GM18909 (cell line): ENCODE results near the gene KLHL1.
"Not testable (repeated sequence)": the region's sequence is repeated elsewhere in the genome, so short reads cannot be mapped to it uniquely, and the experiment has no call there.

Experiments used
- ATAC-seq: cut with Tn5 transposase; IDR thresholded peaks from one replicate; pipeline ENCODE4 v1.9.1; 2021; ENCODE audit warnings: mild to moderate bottlenecking; ENCODE audit not compliant: unreplicated experiment, poor library complexity

The KLHL1 gene

DNA sequence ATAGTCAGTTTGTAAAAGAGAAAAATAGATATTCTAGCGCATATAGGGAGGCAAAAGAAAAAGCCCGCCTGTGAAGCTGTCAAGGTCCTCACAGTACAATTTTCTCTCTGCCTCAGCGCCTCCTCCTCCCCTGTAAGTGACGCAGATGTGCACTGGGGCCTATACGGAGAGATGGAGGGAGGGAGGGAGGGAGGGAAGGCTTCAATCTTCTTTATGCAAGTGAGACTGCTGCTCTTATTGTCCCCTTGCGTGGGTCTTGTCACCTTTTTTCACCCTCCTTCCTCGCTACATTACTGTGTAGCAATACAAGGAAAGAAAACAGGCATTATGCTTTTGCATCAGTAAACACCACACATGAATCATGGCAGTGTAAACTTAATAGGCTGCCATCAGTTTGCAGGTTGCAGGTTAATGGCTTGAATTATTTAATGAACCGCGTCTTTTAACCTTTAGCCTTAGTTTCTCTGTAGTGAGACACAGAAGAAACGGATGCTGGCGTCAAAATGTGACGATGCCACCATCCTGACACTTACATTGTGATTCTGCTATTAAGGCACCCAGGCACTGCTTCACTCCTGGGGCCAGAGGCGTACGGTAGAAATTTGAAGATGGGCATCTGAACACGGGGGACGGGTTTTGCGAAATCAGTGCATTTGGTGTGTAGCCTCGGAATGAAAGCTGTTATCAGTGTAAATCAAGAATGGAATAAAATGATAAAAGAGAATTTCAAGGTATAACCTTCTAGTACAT is at the start of gene KLHL1:
Gene KLHL1 (minus strand): TSS at position 97 of the 750 bp plus-strand sequence. CDS start 753 bp downstream, outside the sequence.
- no peak for ATAC-seq

DNA sequence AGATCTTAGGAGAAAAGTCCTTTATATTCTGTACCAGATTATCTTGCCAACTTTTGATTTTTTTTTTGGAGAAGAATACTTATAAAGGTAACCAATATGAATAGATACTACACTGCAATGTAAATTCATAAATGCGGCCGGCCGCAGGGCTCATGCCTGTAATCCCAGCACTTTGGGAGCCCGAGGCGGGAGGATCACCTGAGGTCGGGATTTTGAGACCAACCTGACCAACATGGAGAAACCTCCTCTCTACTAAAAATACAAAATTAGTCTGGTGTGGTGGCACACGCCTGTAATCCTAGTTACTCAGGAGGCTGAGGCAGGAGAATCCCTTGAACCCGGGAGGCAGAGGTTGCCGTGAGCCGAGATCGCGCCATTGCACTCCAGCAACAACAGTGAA is 34.4 kb upstream of the KLHL1 start:
- not testable (repeated sequence) for ATAC-seq

DNA sequence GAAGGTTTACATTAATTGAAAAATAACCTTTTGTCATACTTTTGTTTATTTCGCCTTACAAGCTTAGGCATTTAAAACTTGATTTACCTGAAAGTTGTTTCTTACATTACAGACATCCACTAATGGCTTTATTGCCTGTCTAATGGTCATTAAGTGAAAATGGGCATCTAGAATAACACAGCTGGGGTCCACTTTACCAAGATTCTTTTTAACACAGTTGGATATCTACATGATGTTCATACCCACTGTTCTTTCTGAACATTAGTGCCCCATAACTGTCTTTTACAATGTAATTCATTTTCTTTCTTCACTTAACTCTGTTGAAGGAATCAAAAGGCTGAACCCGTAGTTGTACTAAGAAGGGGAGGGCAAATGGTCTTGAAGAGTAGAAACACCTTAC is 19.8 kb upstream of the KLHL1 start:
- no peak for ATAC-seq

DNA sequence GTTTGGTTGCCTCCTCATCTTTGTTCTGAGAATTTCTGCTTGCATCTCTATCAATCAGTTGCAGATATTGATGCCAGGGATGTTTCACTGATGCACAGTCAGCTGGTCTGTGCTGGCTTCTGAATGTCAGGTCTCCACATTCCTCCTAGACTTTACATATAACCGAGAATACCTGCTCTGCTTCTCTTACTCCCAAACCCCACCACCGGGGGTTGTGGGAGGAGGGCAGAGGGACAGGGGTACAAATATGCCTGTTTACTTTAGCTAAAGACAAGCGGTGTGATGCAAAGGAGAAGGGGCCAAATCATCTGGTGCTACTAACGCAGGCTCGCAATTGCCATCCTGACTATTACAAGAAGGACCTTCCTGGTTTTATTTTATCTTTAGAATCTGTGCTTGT is 17.4 kb upstream of the KLHL1 start:
- ATAC-seq: no peak

GRCh38 chr13:70117338-70117905 is 9.2 kb upstream of the KLHL1 start:
- no peak for ATAC-seq

DNA sequence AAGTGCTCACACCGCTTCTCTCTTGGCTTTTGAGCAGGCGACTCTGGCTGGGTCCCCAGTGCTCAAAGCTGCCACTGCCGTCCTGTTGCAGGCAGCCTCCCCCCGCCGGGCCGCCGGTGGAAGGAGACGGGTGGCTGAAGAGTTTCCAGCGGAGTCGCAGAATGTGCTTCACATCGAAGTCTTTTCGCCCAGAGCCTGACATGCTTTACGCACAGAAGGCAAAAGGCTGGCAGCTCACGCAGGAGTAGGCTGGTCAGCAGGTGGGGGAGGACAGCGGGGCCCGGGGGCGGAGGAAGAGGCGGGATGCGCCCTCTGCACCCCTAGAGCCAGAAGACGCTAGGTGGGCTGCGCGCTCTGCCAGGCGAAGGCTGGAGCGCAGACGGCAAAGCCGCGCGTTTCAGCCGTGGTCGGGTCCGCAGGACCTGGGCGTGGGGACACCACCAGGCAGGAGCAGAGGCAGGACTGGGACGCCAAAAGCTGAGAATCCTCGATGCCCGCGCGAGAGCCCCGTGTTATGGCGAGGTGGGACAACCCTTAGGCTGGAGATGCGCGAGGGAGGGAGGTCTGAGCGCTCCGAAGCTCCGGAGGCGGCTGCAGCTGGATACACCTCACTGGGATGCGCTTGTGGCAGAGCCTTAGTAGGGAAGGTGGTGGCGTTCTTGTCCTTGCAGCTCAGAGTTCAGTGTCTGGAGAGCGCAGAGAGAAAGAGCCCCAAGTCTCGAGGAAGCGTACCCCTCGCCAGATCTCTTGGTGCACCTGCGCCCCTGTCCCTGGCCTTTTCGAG is 562 bp downstream of the KLHL1 start, which contains the start of gene ATXN8OS:
Gene ATXN8OS (plus strand): TSS at position 329 of the 784 bp plus-strand sequence.
- no peak for ATAC-seq

- no peak for ATAC-seq
Observed at GRCh38 chr13:70107125-70107497, 1.1 kb downstream of the KLHL1 start.

DNA sequence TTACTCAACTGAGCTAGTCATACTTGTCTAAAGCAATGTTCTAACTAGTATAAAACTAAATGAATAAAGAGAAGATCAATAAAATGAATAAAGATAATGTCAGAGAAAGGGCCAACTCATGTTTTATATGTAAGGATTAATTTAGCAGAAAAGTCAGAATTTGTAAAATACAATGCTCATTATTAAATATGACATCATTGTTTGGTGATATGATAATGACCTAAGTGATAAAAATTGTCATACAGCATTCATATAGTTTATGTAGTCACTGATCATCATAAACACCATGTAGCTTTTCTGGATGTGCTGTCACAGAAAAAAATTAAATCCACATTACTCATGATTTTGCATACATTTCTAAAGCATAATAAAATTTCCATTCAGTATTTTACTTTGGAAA is 3.8 kb downstream of the KLHL1 start:
- ATAC-seq: no peak

GRCh38 chr13:70098669-70099068 is 9.6 kb downstream of the KLHL1 start:
- no peak for ATAC-seq

DNA sequence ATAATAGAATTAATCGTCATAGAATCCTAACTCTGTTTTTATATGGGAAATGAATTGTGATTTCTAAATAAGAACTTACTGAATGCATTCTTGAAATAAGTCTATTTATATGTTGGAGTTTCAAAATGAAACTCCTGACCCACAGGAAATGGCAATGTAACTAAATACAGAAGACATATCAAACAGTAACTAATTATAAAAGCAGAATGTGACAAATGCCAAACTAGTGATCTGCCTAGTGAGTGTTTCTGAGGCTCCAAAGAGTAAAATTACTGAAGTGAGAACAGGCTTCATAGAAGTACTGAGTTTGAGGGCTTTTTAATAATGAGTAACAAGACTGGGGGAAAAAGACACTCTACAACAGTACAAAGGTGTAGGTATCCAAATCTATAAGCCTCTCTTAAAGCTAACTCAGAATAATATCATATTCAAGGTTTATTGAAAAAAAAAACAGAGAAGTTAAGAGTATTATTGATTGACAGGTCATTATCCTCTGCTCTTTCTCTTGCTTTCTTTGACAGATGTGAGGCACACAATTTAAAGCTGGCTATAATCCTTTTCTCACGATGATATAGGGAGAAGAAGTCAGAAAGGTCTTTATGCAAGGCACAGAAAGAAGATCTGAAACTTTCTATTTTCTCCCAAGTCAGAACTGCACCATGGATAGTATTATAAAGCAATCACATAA is 18.1 kb downstream of the KLHL1 start:
- peak; percentile 70 for ATAC-seq

- ATAC-seq: no peak
Observed at GRCh38 chr13:70088926-70089325, 19.3 kb downstream of the KLHL1 start.

DNA sequence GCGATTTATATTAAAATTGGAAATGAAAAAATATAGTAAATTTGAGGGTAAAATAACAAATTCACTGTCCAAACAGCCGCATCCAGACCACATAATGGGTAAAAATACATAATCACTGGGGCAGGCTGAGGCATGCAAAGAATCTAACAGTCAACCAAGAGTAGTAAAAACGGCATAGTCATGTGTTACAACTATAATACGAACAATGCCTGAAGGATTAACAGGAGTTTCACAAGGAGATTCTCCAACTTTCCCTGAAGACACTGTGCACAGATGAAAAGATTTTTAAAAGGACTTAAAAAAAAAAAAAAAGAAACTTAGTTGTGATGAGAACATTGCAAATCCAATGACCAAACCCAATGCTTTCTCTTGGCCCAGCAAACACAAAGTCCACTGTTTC is 21.0 kb downstream of the KLHL1 start:
- no peak for ATAC-seq

- no peak for ATAC-seq
Observed at GRCh38 chr13:70080012-70080411, 28.2 kb downstream of the KLHL1 start.

DNA sequence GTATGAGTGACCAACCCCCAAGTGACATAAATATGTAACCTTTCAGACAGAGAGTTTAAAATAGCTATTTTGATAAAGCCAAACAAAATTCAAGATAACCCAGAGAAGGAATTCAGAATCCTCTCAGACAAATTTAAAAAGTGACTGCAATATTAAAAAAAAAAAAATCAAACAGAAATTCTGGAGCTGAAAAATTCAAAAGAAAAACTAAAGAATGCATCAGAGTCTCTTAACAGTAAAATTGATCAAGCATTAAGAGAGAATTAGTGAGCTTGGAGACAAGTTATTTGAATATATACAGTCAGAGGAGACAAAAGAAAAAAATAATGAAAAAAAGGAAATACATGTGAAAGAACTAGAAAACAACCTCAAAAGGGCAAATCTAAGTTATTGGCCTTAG is 53.7 kb downstream of the KLHL1 start:
- no peak for ATAC-seq

GRCh38 chr13:70051531-70051930 is 56.7 kb downstream of the KLHL1 start:
- ATAC-seq: no peak

DNA sequence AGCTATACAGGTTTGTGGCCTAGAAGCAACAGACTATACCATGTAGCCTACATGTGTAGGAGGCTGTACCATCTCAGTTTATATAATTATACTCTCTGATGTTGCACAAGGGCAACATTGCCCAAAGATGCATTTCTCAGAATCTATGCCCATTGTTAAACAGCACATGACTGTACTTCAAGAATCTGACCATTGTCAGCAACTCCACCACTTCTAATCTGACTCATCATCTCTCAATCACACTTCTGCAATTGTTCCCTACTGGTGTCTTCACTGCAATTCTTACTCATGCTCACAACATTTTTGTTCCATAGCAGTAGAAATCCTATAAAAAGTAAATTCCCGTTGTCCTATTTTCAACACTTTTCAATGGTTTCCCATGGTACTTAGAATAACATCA is 64.6 kb downstream of the KLHL1 start:
- peak; percentile 61 for ATAC-seq

DNA sequence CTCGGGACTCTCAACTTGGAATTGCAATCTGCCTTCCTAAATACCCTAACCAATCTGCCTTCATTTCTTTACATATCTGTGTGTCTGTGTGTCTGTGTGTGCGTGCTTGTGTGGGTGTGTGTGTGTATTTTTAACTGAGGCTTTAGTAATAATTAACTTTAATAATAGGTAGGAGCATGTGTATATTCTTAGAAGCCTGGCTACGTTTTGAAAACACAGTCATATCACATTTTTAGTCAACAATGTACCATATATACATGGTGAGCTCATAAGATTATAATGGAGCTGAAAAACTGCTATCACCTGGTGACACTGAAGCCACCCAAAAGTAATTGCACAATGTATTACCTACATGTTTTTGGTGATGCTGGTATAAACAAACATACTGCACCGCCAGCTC is 66.1 kb downstream of the KLHL1 start:
- ATAC-seq: peak; percentile 48

DNA sequence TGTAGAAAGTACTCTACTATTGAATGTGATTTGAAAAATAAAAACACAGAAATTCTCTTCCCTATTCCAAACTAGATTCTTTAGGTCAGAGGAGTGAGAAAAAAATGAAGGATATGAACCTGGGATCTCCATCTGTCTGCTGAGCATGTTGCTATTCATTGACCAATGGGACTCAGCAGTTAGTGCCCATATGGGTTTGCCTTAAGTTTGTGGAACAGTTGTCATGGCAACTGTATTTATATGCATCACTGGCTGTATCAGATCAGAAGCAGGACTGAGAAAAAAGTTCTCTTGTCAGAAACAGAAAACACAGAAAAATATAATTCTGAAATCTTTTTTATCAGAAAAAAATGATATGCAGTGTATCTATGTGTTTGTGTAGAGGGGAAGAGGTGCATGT is 74.0 kb downstream of the KLHL1 start:
- no peak for ATAC-seq

GRCh38 chr13:70027551-70027950 is 80.7 kb downstream of the KLHL1 start:
- ATAC-seq: no peak

- no peak for ATAC-seq
Observed at GRCh38 chr13:70023516-70023915, 84.7 kb downstream of the KLHL1 start.

DNA sequence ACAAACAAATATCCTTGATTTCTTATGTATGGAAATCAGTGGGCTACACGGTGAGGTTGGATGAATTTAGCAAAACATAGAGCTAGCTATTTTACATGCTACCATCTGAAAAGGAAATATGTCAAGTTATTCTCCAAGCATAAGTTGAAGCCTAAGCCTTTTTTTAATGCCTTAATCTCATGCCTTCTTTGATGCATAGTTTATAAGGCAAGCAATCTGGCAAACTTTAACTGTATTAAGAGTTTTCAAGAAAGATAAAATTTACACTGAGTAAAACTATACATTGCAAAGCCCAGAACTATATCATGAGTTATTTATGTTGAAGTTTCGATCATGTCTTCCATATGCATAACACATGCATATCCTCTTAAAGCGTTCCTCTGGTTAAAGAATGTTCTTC is 85.6 kb downstream of the KLHL1 start:
- no peak for ATAC-seq
